Glutamatergic neuron (in vitro differentiated cells): ENCODE results near the gene ITFG2. TPM values are rescaled to one million over a fixed set of nuclear protein-coding genes. Genes with fewer than 3 reads are reported as not detected.

Experiments
- DNase-seq: peaks from one replicate; pipeline ENCODE4 v3.0.0; 2022
- H3K27ac Mint-ChIP-seq: one replicate; pipeline ENCODE4 v1.8.0; 2020; ENCODE audit warnings: mild to moderate bottlenecking, mixed read lengths, inconsistent platforms; ENCODE audit not compliant: unreplicated experiment
- H3K27me3 Mint-ChIP-seq: one replicate; pipeline ENCODE4 v1.8.0; 2020; ENCODE audit warnings: mild to moderate bottlenecking, moderate library complexity, mixed read lengths, inconsistent platforms; ENCODE audit not compliant: unreplicated experiment
- H3K36me3 Mint-ChIP-seq: one replicate; pipeline ENCODE4 v1.8.0; 2020; ENCODE audit warnings: mild to moderate bottlenecking, mixed read lengths, inconsistent platforms; ENCODE audit not compliant: unreplicated experiment
- H3K4me1 Mint-ChIP-seq: one replicate; pipeline ENCODE4 v1.8.0; 2020; ENCODE audit warnings: mild to moderate bottlenecking, low read depth, mixed read lengths, inconsistent platforms; ENCODE audit not compliant: unreplicated experiment
- H3K4me3 Mint-ChIP-seq: one replicate; pipeline ENCODE4 v1.8.0; 2020; ENCODE audit warnings: mild to moderate bottlenecking, mixed read lengths, inconsistent platforms; ENCODE audit not compliant: unreplicated experiment
- H3K9me3 Mint-ChIP-seq: one replicate; pipeline ENCODE4 v1.8.0; 2020; ENCODE audit warnings: mild to moderate bottlenecking, moderate library complexity, mixed read lengths, inconsistent platforms; ENCODE audit not compliant: unreplicated experiment
- total RNA-seq: library from RNA; stranded (reverse); fragmentation: NEBNext Ultra II Directional; extraction: Animal tissue kit (Norgen Biotek cat#: 25700); gene quantifications from one replicate; pipeline ENCODE4 v1.2.1, GENCODE V29; 2021; ENCODE audit not compliant: unreplicated experiment
- TF ChIP-seq, protein P1 (sequence below): fragments of 200-600 bp; sonication (generic); IDR thresholded peaks from one replicate; pipeline ENCODE4 v1.5.0; 2021; ENCODE audit not compliant: partially characterized antibody, unreplicated experiment

Gene ITFG2
- total RNA-seq, 1 donor from 2014 or later, result 37.4 TPM

DNA sequence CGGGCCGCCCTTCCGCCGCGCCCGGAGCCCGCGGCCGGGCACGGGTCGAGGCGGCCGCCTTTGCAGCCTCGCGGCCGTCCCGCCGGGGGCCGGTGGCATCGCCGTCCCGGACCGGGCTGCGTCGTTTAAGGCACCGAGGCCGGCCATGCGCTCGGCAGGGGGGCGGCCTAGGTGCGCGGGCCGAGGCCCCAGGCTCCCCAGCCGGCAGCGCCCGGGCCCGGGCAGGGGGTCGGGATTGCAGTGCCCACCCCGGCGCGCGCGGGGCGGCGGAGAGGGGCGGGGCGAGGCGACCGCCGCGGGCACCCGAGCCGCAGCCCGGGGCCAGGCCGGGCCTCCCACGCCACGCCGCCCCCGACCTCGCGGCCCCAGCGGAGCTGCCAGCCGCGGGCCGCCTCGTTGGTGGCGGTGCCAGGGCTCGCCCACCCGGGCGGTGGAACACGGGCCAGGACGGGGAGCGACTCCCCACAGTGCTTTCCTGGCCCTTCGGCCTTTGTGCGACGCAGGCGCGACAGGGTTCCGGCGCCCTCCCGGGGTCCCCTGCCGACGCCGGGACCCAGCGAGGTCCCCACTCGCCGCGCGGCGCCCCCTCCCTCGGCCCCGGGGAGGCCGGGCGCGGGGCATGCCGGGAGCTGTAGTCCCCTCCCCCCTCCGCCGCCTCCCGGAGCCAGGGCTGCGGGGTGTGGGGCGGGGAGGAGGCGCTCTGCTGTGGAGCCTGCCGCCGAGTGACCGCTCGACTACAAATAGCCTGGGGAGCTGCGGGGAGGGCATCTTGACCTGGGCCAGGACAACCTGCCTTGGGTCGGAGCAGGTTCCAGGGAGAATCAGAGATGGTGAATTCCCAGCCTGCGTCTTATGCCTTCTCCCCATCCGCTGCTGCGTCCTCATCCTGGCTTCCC is 16.9 kb upstream of the ITFG2 start:
- Mint-ChIP-seq H3K4me1 (peaks cover 6% of the 10 kb centered on the region), H3K27ac (peak overlapping the region; percentile 84), H3K27me3 (peaks cover 6% of the 10 kb centered on the region), H3K36me3 (no peaks in the 10 kb centered on the region), H3K4me3 (peak overlapping the region; percentile 94), H3K9me3 (peaks cover 6% of the 10 kb centered on the region)
- TF ChIP-seq, protein P1, sequence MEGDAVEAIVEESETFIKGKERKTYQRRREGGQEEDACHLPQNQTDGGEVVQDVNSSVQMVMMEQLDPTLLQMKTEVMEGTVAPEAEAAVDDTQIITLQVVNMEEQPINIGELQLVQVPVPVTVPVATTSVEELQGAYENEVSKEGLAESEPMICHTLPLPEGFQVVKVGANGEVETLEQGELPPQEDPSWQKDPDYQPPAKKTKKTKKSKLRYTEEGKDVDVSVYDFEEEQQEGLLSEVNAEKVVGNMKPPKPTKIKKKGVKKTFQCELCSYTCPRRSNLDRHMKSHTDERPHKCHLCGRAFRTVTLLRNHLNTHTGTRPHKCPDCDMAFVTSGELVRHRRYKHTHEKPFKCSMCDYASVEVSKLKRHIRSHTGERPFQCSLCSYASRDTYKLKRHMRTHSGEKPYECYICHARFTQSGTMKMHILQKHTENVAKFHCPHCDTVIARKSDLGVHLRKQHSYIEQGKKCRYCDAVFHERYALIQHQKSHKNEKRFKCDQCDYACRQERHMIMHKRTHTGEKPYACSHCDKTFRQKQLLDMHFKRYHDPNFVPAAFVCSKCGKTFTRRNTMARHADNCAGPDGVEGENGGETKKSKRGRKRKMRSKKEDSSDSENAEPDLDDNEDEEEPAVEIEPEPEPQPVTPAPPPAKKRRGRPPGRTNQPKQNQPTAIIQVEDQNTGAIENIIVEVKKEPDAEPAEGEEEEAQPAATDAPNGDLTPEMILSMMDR, result no peak
- peak; percentile 80 for DNase-seq

DNA sequence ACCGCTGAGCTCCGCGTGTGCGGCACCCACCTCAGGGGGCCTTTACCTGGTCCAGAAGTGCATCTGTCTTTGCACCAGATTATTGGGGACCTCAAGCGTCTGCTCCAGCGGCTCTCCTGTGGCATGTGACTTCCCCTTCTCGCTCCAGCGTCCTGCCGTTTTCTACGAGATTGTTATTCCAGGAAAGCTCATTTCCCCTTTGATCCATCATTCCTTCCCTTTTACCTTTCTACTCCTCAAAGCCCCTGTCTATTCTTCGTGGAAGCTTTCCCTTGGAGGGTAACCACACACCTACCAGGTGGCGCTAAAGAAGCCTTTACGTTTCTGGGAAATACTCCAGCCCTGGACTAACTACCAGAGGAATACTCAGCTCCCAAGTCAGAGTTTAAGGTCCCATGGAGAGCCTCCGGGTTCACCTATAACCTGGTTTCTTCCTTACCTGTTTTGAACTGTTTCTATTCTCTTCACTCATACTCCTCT is 16.2 kb upstream of the ITFG2 start:
- TF ChIP-seq, protein P1, result no peak
- Mint-ChIP-seq H3K4me3 (peak overlapping the region; percentile 94), H3K4me1 (peaks cover 6% of the 10 kb centered on the region), H3K27me3 (peaks cover 6% of the 10 kb centered on the region), H3K27ac (peak overlapping the region; percentile 84), H3K36me3 (no peaks in the 10 kb centered on the region), H3K9me3 (peaks cover 6% of the 10 kb centered on the region)
- no peak for DNase-seq

DNA sequence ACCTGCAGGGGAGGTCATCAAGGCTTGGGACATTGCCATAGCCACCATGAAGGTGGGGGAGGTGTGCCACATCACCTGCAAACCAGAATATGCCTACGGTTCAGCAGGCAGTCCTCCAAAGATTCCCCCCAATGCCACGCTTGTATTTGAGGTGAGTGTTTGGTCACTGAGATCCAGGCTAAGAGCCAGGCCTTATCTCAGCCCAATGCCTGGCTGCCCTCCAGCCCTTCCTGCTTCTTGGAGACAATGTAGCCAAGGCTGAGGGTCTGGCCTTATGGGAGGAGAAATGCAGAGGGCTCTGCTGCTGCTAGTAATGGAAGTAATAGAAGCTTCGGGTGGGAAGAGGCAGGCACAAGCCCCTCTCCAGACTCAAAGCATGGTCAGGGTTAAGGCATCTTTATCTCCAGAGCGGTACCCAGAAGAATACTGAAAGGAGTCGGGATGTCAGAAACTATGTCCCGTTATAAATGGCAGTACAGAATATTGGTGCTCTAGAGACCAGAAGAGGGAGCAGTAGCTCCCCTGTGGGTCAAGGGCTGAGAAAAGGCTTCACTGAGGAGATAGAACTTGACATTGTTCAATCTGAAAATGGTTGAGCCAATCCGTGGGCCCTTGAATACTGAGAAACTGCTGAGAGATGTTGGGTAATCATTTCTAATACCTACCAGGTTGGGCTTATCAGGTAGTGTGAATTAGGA is 14.6 kb upstream of the ITFG2 start:
- H3K4me3 Mint-ChIP-seq, result no peak overlapping the region
- H3K27ac Mint-ChIP-seq, result no peak overlapping the region
- TF ChIP-seq, protein P1, result no peak
- H3K27me3 Mint-ChIP-seq, result peaks cover 6% of the 10 kb centered on the region
- no peak for DNase-seq
- no peaks in the 10 kb centered on the region for H3K36me3 Mint-ChIP-seq
- peaks cover 6% of the 10 kb centered on the region for H3K4me1 Mint-ChIP-seq
- peaks cover 6% of the 10 kb centered on the region for H3K9me3 Mint-ChIP-seq

DNA sequence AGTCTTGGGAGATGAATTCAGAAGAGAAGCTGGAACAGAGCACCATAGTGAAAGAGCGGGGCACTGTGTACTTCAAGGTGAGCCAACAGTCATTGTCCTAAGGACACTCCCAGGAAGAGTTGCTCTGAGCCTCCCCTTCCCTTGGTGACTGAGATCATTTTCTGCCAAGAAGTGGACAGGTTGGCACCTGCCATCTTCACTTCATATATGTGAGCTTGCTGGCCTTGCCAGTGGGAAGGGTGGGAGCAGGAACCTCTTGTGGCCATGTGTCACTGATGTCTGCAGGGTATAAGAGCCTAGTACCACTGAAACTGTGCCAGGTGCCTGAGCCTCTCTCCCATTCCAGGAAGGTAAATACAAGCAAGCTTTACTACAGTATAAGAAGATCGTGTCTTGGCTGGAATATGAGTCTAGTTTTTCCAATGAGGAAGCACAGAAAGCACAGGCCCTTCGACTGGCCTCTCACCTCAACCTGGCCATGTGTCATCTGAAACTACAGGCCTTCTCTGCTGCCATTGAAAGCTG is 12.4 kb upstream of the ITFG2 start:
- Mint-ChIP-seq H3K27ac (no peak overlapping the region), H3K4me3 (no peak overlapping the region), H3K9me3 (peaks cover 5% of the 10 kb centered on the region), H3K27me3 (peaks cover 6% of the 10 kb centered on the region), H3K4me1 (peaks cover 4% of the 10 kb centered on the region), H3K36me3 (no peaks in the 10 kb centered on the region)
- TF ChIP-seq, protein P1, result no peak
- no peak for DNase-seq
